H1 (cell line): Measurements from ENCODE around the gene CACNA1G. TPM values are rescaled to one million over a fixed set of nuclear protein-coding genes. Genes with fewer than 3 reads are reported as not detected.

Experiments
- KDM5A ChIP-seq: fragments of 200-600 bp; IDR thresholded peaks from 2 replicates; pipeline ENCODE4 v1.7.1; 2012; ENCODE audit warnings: mild to moderate bottlenecking, low read length, inconsistent platforms, mixed read lengths
- polyA plus RNA-seq, 7 experiments: library from polyadenylated mRNA; depleted of rRNA in 3 of 7; stranded (reverse) in 5 of 7; unstranded in 2 of 7; fragments of >200 nt in 5 of 7; fragments of 200-250 nt in 2 of 7; gene quantifications; 1 replicate in 5 of 7; 2 replicates in 1 of 7; 4 replicates in 1 of 7; pipeline versions ENCODE4 v1.2.1 to v1.2.3, GENCODE V29; 2011 to 2013; ENCODE audit warnings: missing spikeins in 2 of 7, mixed read lengths in 2 of 7
- total RNA-seq: library from RNA; stranded (reverse); fragmentation: NEBNext Ultra II Directional; extraction: Animal tissue kit (Norgen Biotek cat#: 25700); gene quantifications from 2 replicates; pipeline ENCODE4 v1.2.1, GENCODE V29; 2021

CACNA1G gene
- total and polyA plus RNA-seq, 2 of the 8 experiments (the other 6 are each of a cell fraction or from before 2014, with no cell fraction given), result 2.9 to 4.9 TPM

GRCh38 chr17:50611634-50612033, 51.1 kb downstream of the CACNA1G start (continued):
- TF ChIP-seq KDM5A, result no peak
